Colonic mucosa (tissue), 4 donors: Measurements from ENCODE around the gene DTNA. TPM values are rescaled to one million over a fixed set of nuclear protein-coding genes. Genes with fewer than 3 reads are reported as not detected.

Source experiments
- DNase-seq: peaks from one replicate; pipeline ENCODE4 v3.0.0-alpha.2; 2020
- H3K27ac ChIP-seq: fragments of 200-600 bp; one replicate; pipeline ENCODE4 v1.8.0; 2021
- H3K27me3 ChIP-seq: fragments of 200-600 bp; one replicate; pipeline ENCODE4 v1.8.0; 2021
- H3K36me3 ChIP-seq: fragments of 200-600 bp; one replicate; pipeline ENCODE4 v1.8.0; 2021
- H3K4me1 ChIP-seq: fragments of 200-600 bp; one replicate; pipeline ENCODE4 v1.8.0; 2021; ENCODE audit warnings: mild to moderate bottlenecking
- H3K4me3 ChIP-seq: fragments of 200-600 bp; one replicate; pipeline ENCODE4 v1.8.0; 2021
- H3K9ac ChIP-seq, 2 donors: one replicate each; pipeline ENCODE4 v1.7.0; 2013; ENCODE audit warnings: control low read depth in 2 of 2, low read depth in 2 of 2, low read length in 2 of 2
- H3K9me3 ChIP-seq: fragments of 200-600 bp; one replicate; pipeline ENCODE4 v1.8.0; 2021
- CTCF ChIP-seq: fragments of 200-600 bp; IDR thresholded peaks from one replicate; pipeline ENCODE4 v1.8.0; 2022; ENCODE audit warnings: antibody characterized with exemption, mild to moderate bottlenecking
- intact Hi-C: fragments of 100-400 bp; cut with DNase I; formaldehyde crosslinking; loops from one replicate; pipeline ENCODE4 v1.14.1; 2022
- total RNA-seq, 2 donors: library from RNA; stranded (reverse); fragmentation: NEBNext Ultra II Directional in 1 of 2; extraction: Animal tissue kit (Norgen Biotek cat#: 25700) in 1 of 2; gene quantifications; one replicate each; pipeline ENCODE4 v1.2.1, GENCODE V29; 2021
- donor health status: healthy.
- donor health status: DM: no; HTN: no; CAD: no.
- donor health status: DM: no; HTN: no; CAD: no.

DTNA gene
- total RNA-seq, 2 donors from 2014 or later, result 1.3 to 7.5 TPM

- Histone ChIP-seq H3K36me3 (no peaks in the 10 kb centered on the region), H3K27ac (no peak overlapping the region), H3K4me1 (no peaks in the 10 kb centered on the region), H3K9ac (no peak overlapping the region), H3K4me3 (no peak overlapping the region), H3K27me3 (no peaks in the 10 kb centered on the region), H3K9me3 (no peaks in the 10 kb centered on the region)
- TF ChIP-seq CTCF, result no peak
- DNase-seq, result no peak
- intact Hi-C loops, result no loop called here
Observed at GRCh38 chr18:34870555-34871310, 160.6 kb downstream of the DTNA start.

GRCh38 chr18:34871435-34871834 lies 161.3 kb downstream of the DTNA start:
- Histone ChIP-seq H3K4me1 (no peaks in the 10 kb centered on the region), H3K9ac (no peak overlapping the region), H3K27ac (no peak overlapping the region), H3K4me3 (no peak overlapping the region), H3K9me3 (no peaks in the 10 kb centered on the region), H3K27me3 (no peaks in the 10 kb centered on the region), H3K36me3 (no peaks in the 10 kb centered on the region)
- no peak for DNase-seq
- intact Hi-C loops, result no loop called here
- no peak for TF ChIP-seq CTCF

DNA sequence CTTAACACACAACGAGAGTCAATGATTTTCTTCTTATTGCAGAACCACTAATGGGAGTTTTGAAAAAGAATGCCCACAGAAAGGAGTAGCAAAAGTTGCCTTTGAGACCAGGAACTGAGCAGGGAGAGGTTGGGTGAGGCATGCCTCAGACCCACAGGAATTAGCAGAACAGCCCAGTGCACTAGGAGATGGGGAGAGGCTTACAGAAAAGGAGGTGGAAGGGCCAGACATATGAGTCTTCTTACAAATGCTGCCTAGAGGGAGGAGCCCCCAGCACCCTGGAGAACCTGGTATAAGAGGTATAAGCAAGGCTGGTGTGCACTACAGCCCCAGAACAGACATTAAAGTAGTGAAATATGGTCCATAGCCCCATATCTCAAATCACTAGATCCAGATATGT lies 162.0 kb downstream of the DTNA start:
- Histone ChIP-seq H3K27me3 (no peaks in the 10 kb centered on the region), H3K9ac (no peak overlapping the region), H3K27ac (no peak overlapping the region), H3K4me3 (no peak overlapping the region), H3K4me1 (no peaks in the 10 kb centered on the region), H3K9me3 (no peaks in the 10 kb centered on the region), H3K36me3 (no peaks in the 10 kb centered on the region)
- DNase-seq, result no peak
- intact Hi-C loops, result no loop called here
- TF ChIP-seq CTCF, result no peak

DNA sequence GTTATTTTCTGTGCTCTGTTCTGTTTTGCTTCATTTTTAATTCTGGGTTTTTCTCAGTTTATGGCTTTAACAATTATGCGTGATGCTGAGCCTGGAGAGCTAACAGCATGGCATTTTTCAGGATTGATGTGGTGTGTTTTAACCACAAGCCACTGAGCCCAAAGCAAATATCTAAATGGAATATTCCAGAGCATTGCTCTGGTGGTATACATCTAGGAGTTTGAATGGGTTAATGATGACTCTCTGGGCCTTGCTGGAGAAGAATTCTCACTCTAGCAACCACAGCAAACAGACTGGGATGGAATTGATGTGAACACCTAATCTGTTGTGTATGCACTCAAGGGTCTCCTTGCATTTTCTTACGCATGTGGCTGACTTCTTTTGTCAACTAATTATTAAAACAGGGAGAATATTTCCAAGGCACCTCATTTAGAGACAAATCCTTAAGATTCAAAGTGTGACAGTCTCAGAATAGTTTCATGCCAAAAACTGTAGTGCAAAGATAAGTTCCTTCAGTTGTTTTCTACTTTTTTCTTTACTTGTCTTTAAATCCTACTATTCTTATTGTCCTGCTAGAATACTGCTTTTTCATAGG lies 164.0 kb downstream of the DTNA start:
- Histone ChIP-seq H3K36me3 (no peaks in the 10 kb centered on the region), H3K9me3 (no peaks in the 10 kb centered on the region), H3K27ac (no peak overlapping the region), H3K9ac (no peak overlapping the region), H3K4me3 (no peak overlapping the region), H3K27me3 (no peaks in the 10 kb centered on the region), H3K4me1 (no peaks in the 10 kb centered on the region)
- no peak for DNase-seq
- no peak for TF ChIP-seq CTCF
- intact Hi-C loops, result no loop called here

DNA sequence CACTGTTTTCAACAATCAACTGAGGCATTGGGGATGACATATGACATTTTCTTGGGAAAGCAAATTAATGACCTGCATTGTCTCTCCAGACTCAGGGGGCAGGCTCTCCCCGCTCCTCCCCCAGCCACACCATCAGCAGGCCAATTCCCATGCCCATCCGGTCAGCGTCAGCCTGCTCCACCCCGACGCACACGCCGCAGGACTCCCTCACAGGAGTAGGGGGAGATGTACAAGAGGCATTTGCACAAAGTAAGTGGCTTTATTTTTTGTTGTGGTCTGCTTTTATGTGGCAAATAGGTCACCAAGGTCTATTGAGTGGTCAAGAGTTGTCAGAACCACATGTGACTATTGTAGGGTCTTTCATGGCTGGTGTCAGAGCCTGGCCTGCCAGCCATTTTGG lies 165.1 kb downstream of the DTNA start:
- intact Hi-C loops, result no loop called here
- no peaks in the 10 kb centered on the region for H3K27me3 ChIP-seq
- no peaks in the 10 kb centered on the region for H3K4me1 ChIP-seq
- no peaks in the 10 kb centered on the region for H3K36me3 ChIP-seq
- TF ChIP-seq CTCF, result no peak
- no peak for DNase-seq
- peak overlapping the region in 1 of 2 donors; percentile 15 for H3K9ac ChIP-seq
- no peak overlapping the region for H3K4me3 ChIP-seq
- H3K9me3 ChIP-seq, result no peaks in the 10 kb centered on the region
- H3K27ac ChIP-seq, result no peak overlapping the region
